GM12878 (cell line): Measurements from ENCODE around the gene KAZN. TPM values are rescaled to one million over a fixed set of nuclear protein-coding genes. Genes with fewer than 3 reads are reported as not detected.

ENCODE experiments used
- ATAC-seq: fragments of 200-7000 bp; cut with Tn5 transposase; 3 replicates; pipeline ENCODE4 v1.9.1; 2020; ENCODE audit warnings: mild to moderate bottlenecking, moderate library complexity
- BruUV-seq: library from RNA; stranded (reverse); fragments of 400-500 nt; replicated peaks from 2 replicates; lab custom pipeline; 2021; lab: Mats Ljungman, UMichigan
- CTCF ChIA-PET: fragments of 300-600 bp; sonication (Branson Sonifier 250); formaldehyde crosslinking; extraction: SDS; loops from one replicate; lab custom pipeline; 2021; ENCODE audit warnings: inconsistent platforms; lab: Yijun Ruan, JAX
- POLR2A ChIA-PET: fragments of 350-600 bp; formaldehyde crosslinking; extraction: SDS; loops from one replicate; lab custom pipeline; 2021; ENCODE audit warnings: inconsistent platforms; lab: Charles Lee
- RAD21 ChIA-PET: fragments of 300-600 bp; sonication (Branson Sonifier 250); formaldehyde crosslinking; loops from one replicate; lab custom pipeline; 2023; ENCODE audit warnings: antibody characterized with exemption; ENCODE audit not compliant: unreplicated experiment; lab: Charles Lee
- SMC1A ChIA-PET: fragments of 300-600 bp; sonication (Branson Sonifier 250); formaldehyde crosslinking; loops from one replicate; lab custom pipeline; 2023; ENCODE audit not compliant: unreplicated experiment, uncharacterized antibody; lab: Charles Lee
- DNase-seq: peaks from one replicate; pipeline ENCODE4 v3.0.0-alpha.2; 2011; ENCODE audit warnings: low read depth, low spot score
- FAIRE-seq: peaks from 3 replicates; lab custom pipeline; 2011; peaks lifted over from hg19 to GRCh38; lab: Jason Lieb, UNC
- H2AFZ ChIP-seq: 2 replicates; pipeline ENCODE4 v1.6.0; 2011; ENCODE audit warnings: low read depth, low read length, control low read depth; ENCODE audit not compliant: control insufficient read depth
- H3K27ac ChIP-seq: 2 replicates; pipeline ENCODE4 v1.5.1; 2011; ENCODE audit warnings: control low read depth; ENCODE audit not compliant: control insufficient read depth, insufficient read depth
- H3K27me3 ChIP-seq, 2 experiments: replicated peaks in 1 of 2; 2 replicates each; pipeline versions ENCODE4 v1.6.0 to v1.6.1; 2011; ENCODE audit warnings: low read length in 1 of 2; ENCODE audit not compliant: control insufficient read depth in 2 of 2, insufficient read depth in 2 of 2
- H3K36me3 ChIP-seq, 2 experiments: 2 replicates each; pipeline ENCODE4 v1.5.1; 2011; ENCODE audit warnings: low read length in 1 of 2; ENCODE audit not compliant: control insufficient read depth in 2 of 2, insufficient read depth in 2 of 2
- H3K4me1 ChIP-seq: 2 replicates; pipeline ENCODE4 v1.6.1; 2011; ENCODE audit warnings: mild to moderate bottlenecking, low read length, moderate library complexity, mixed read lengths; ENCODE audit not compliant: control insufficient read depth, insufficient read depth
- H3K4me2 ChIP-seq: 2 replicates; pipeline ENCODE4 v1.6.0; 2011; ENCODE audit warnings: control low read depth; ENCODE audit not compliant: control insufficient read depth, insufficient read depth
- H3K4me3 ChIP-seq: fragments of 200-600 bp; sonication (generic); 2 replicates; pipeline ENCODE4 v1.5.1; 2016
- H3K79me2 ChIP-seq: 2 replicates; pipeline ENCODE4 v1.6.0; 2011; ENCODE audit warnings: low read length; ENCODE audit not compliant: control insufficient read depth, insufficient read depth
- H3K9ac ChIP-seq: 2 replicates; pipeline ENCODE4 v1.8.0; 2011; ENCODE audit warnings: low read length, control low read depth, mixed read lengths; ENCODE audit not compliant: control insufficient read depth, insufficient read depth
- H3K9me3 ChIP-seq: replicated peaks from 3 replicates; pipeline ENCODE4 v1.5.1; 2011; ENCODE audit warnings: mild to moderate bottlenecking, low read length; ENCODE audit not compliant: control insufficient read depth, insufficient read depth
- H4K20me1 ChIP-seq: 2 replicates; pipeline ENCODE4 v1.6.0; 2011; ENCODE audit not compliant: control insufficient read depth, insufficient read depth
- BMI1 ChIP-seq: fragments of 450-650 bp; IDR thresholded peaks from 2 replicates; pipeline ENCODE4 v1.6.1; 2016; ENCODE audit warnings: mild to moderate bottlenecking, moderate library complexity, borderline replicate concordance
- E2F8 ChIP-seq: fragments of 450-650 bp; IDR thresholded peaks from 2 replicates; pipeline ENCODE4 v1.6.1; 2018; ENCODE audit warnings: mild to moderate bottlenecking, low read depth, moderate library complexity; ENCODE audit not compliant: partially characterized antibody
- IKZF2 ChIP-seq, 2 experiments: fragments of 450-650 bp; IDR thresholded peaks; 2 replicates each; pipeline ENCODE4 v1.6.1; 2017; ENCODE audit warnings: mild to moderate bottlenecking in 2 of 2, moderate library complexity in 2 of 2
- MAX ChIP-seq: IDR thresholded peaks from 2 replicates; pipeline ENCODE4 v1.6.1; 2012; ENCODE audit warnings: low read depth, low read length, improper control_type of control experiment
- SMAD1 ChIP-seq: fragments of 450-650 bp; IDR thresholded peaks from 2 replicates; pipeline ENCODE4 v1.6.1; 2018; ENCODE audit warnings: mild to moderate bottlenecking, low read depth; ENCODE audit not compliant: partially characterized antibody
- SMAD5 ChIP-seq: IDR thresholded peaks from 2 replicates; pipeline ENCODE4 v1.6.1; 2016; ENCODE audit warnings: antibody characterized with exemption, low read depth
- WGBS: methylation state at CpG from one replicate; pipeline ENCODE4 v1.1.6; 2016; ENCODE audit warnings: low lambda C conversion rate; ENCODE audit not compliant: insufficient replicate concordance, insufficient coverage; ENCODE audit errors: missing lambda C conversion rate; 5-methylcytosine and 5-hydroxymethylcytosine counted together
- in situ Hi-C: fragments of 300-500 bp; cut with MboI; formaldehyde crosslinking; loops from 9 replicates; pipeline ENCODE4 v1.14.3; 2018; ENCODE audit warnings: mixed read lengths
- intact Hi-C: fragments of 100-400 bp; cut with micrococcal nuclease; formaldehyde crosslinking; loops from one replicate; pipeline ENCODE4 v1.14.2; 2022; ENCODE audit not compliant: unreplicated experiment
- polyA plus RNA-seq, 11 experiments: library from polyadenylated mRNA; depleted of rRNA in 4 of 11; unstranded in 6 of 11; stranded (reverse) in 5 of 11; fragments of >200 nt; fragmentation: Nextera tagmentation in 4 of 11; fragmentation: Illumina TruSeq in 1 of 11; extraction: Ambion mirVana in 4 of 11; extraction: Trizol in 1 of 11; gene quantifications; 1 replicate in 1 of 11; 2 replicates in 10 of 11; pipeline versions ENCODE4 v1.2.1 to v1.2.3, GENCODE V29; 2011 to 2016; ENCODE audit warnings: inconsistent platforms in 2 of 11, missing spikeins in 2 of 11, low read depth in 1 of 11
- total RNA-seq, 4 experiments: library from RNA; depleted of rRNA in 3 of 4; stranded (reverse); fragments of >200 nt in 3 of 4; fragmentation: Illumina TruSeq in 1 of 4; extraction: Trizol in 1 of 4; gene quantifications; 2 replicates each; pipeline versions ENCODE4 v1.2.1 to v1.2.3, GENCODE V29; 2013 to 2021

The KAZN gene
- total and polyA plus RNA-seq, 10 of the 15 experiments (the other 5 are each of a cell fraction or from before 2014, with no cell fraction given), result 0.72 to 4.0 (median 1.2) TPM

GRCh38 chr1:14780271-14780670 is 181.8 kb downstream of the KAZN start (continued):
- TF ChIP-seq IKZF2 (IDR thresholded peaks at IDR 0.05), result no peak
- no peak for TF ChIP-seq BMI1
- no peak for TF ChIP-seq SMAD5
- no peak for TF ChIP-seq SMAD1
- TF ChIP-seq, all 136 proteins: peak for 0

DNA sequence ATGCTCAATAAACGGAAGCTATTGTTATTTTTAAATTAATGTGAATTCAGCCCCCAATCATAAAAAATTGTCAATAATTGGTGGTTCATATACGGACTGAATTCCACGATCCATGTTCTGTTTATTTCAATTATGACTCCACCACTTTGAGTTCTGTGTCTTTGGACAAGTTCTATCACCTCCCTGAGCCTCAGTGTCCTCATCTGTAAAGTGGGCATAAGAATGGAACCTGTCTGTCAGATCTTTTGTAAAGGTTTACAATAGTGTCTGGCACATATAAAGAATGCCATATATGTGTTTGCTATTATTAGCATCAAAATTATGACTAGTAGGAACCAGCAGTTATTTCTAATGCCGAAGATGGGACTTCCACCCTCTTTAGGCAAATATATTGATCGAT is 183.3 kb downstream of the KAZN start:
- no peak overlapping the region for H2AFZ ChIP-seq
- no peak for DNase-seq
- 7% methylated on average over 5 of the region's 5 CpGs for WGBS
- ATAC-seq, result no peak
- H3K79me2 ChIP-seq, result no peaks in the 10 kb centered on the region
- no peak overlapping the region for H3K4me3 ChIP-seq
- ChIA-PET SMC1A (no interaction called here), RAD21 (no interaction called here), CTCF (no interaction called here), POLR2A (no interaction called here)
- no peak overlapping the region for H3K27ac ChIP-seq
- H3K4me1 ChIP-seq, result no peaks in the 10 kb centered on the region
- no peak overlapping the region for H3K9ac ChIP-seq
- H3K36me3 ChIP-seq, result no peaks in the 10 kb centered on the region
- no peaks in the 10 kb centered on the region for H4K20me1 ChIP-seq
- no peak overlapping the region for H3K4me2 ChIP-seq
- TF ChIP-seq E2F8 (no peak), MAX (no peak)
- H3K27me3 ChIP-seq, result peaks cover 0 to 3% of the 10 kb centered on the region in 2 experiments; a peak in 1 of 4 replicates
- intact Hi-C loops, result loop anchor here (5.0 kb wide), 1 partner anchor 245 kb away; no protein-coding TSS in a partner anchor
- in situ Hi-C loops, result no loop called here
- no peaks in the 10 kb centered on the region for H3K9me3 ChIP-seq
- no peak for FAIRE-seq
- BruUV-seq, result no TSS peak
